Liver (tissue), 9 donors: ENCODE measurements around the gene PTN. TPM values are rescaled to one million over a fixed set of nuclear protein-coding genes. Genes with fewer than 3 reads are reported as not detected.

ENCODE experiments used
- DNase-seq: peaks from one replicate; pipeline ENCODE4 v3.0.0-alpha.2; 2017; ENCODE audit warnings: low spot score
- H3K27ac ChIP-seq, 2 donors: one replicate each; pipeline ENCODE4 v1.7.0; 2013; ENCODE audit warnings: inconsistent platforms in 2 of 2, low read length in 2 of 2, control low read depth in 1 of 2, low read depth in 1 of 2, mild to moderate bottlenecking in 1 of 2
- H3K27me3 ChIP-seq, 4 donors: one replicate each; pipeline versions ENCODE4 v1.6.1 to v1.7.0; 2013; ENCODE audit warnings: low read length in 3 of 4, inconsistent platforms in 1 of 4, mild to moderate bottlenecking in 1 of 4, moderate library complexity in 1 of 4; ENCODE audit not compliant: control insufficient read depth in 4 of 4, insufficient read depth in 4 of 4
- H3K36me3 ChIP-seq, 4 donors: one replicate each; pipeline versions ENCODE4 v1.6.1 to v1.7.0; 2013; ENCODE audit warnings: low read length in 3 of 4, mild to moderate bottlenecking in 3 of 4, low read depth in 1 of 4, moderate library complexity in 1 of 4; ENCODE audit not compliant: control insufficient read depth in 4 of 4, insufficient read depth in 3 of 4
- H3K4me1 ChIP-seq, 4 donors: one replicate each; pipeline versions ENCODE4 v1.6.1 to v1.7.0; 2013; ENCODE audit warnings: low read length in 3 of 4, mild to moderate bottlenecking in 3 of 4, moderate library complexity in 1 of 4; ENCODE audit not compliant: control insufficient read depth in 4 of 4, insufficient read depth in 4 of 4
- H3K4me3 ChIP-seq, 3 donors: one replicate each; pipeline versions ENCODE4 v1.6.1 to v1.7.0; 2013; ENCODE audit warnings: low read length in 3 of 3, control low read depth in 1 of 3, low read depth in 1 of 3, mild to moderate bottlenecking in 1 of 3
- H3K9ac ChIP-seq, 2 donors: one replicate each; pipeline ENCODE4 v1.7.0; 2013; ENCODE audit warnings: low read length in 2 of 2, mild to moderate bottlenecking in 2 of 2, moderate library complexity in 2 of 2, control low read depth in 1 of 2, low read depth in 1 of 2
- H3K9me3 ChIP-seq, 4 donors: one replicate each; pipeline versions ENCODE4 v1.6.1 to v1.7.0; 2013; ENCODE audit warnings: low read length in 3 of 4; ENCODE audit not compliant: control insufficient read depth in 4 of 4
- ATF3 ChIP-seq: IDR thresholded peaks from 2 replicates; pipeline ENCODE4 v1.6.1; 2016; ENCODE audit warnings: antibody characterized with exemption
- CTCF ChIP-seq: fragments of 150-350 bp; IDR thresholded peaks from 2 replicates; pipeline ENCODE4 v1.5.1; 2017; ENCODE audit warnings: improper control_type of control experiment, low read depth, low read length; ENCODE audit not compliant: missing input control
- EGR1 ChIP-seq, 2 donors: IDR thresholded peaks; 2 replicates each; pipeline ENCODE4 v1.6.1; 2016 to 2018; ENCODE audit warnings: antibody characterized with exemption in 2 of 2, low read depth in 2 of 2
- FOXA1 ChIP-seq: IDR thresholded peaks from 2 replicates; pipeline ENCODE4 v1.6.1; 2016; ENCODE audit warnings: antibody characterized with exemption
- FOXA2 ChIP-seq: IDR thresholded peaks from 2 replicates; pipeline ENCODE4 v1.6.1; 2016; ENCODE audit warnings: antibody characterized with exemption
- GABPA ChIP-seq, 2 donors: IDR thresholded peaks in 1 of 2; conservative IDR thresholded peaks in 1 of 2; 2 replicates each; pipeline ENCODE4 v1.6.1; 2016; ENCODE audit warnings: antibody characterized with exemption in 2 of 2, mild to moderate bottlenecking in 1 of 2, moderate library complexity in 1 of 2
- HNF4A ChIP-seq, 2 donors: conservative IDR thresholded peaks; 2 replicates each; pipeline ENCODE4 v1.6.1; 2016; ENCODE audit warnings: antibody characterized with exemption in 2 of 2, mild to moderate bottlenecking in 2 of 2
- HNF4G ChIP-seq: IDR thresholded peaks from 2 replicates; pipeline ENCODE4 v1.6.1; 2016; ENCODE audit warnings: antibody characterized with exemption
- JUND ChIP-seq, 2 donors: IDR thresholded peaks; 2 replicates each; pipeline ENCODE4 v1.6.1; 2016; ENCODE audit warnings: antibody characterized with exemption in 2 of 2
- MAX ChIP-seq: IDR thresholded peaks from 2 replicates; pipeline ENCODE4 v1.6.1; 2016; ENCODE audit warnings: antibody characterized with exemption
- NR2F2 ChIP-seq: IDR thresholded peaks from 2 replicates; pipeline ENCODE4 v1.6.1; 2016; ENCODE audit warnings: antibody characterized with exemption
- RAD21 ChIP-seq, 2 donors: IDR thresholded peaks; 2 replicates each; pipeline ENCODE4 v1.6.1; 2016; ENCODE audit warnings: antibody characterized with exemption in 2 of 2, mild to moderate bottlenecking in 2 of 2
- REST ChIP-seq: IDR thresholded peaks from 2 replicates; pipeline ENCODE4 v1.6.1; 2016; ENCODE audit warnings: antibody characterized with exemption, mild to moderate bottlenecking
- RXRA ChIP-seq, 2 donors: IDR thresholded peaks; 2 replicates each; pipeline ENCODE4 v1.6.1; 2017 to 2018; ENCODE audit warnings: antibody characterized with exemption in 2 of 2, mild to moderate bottlenecking in 1 of 2
- SP1 ChIP-seq: IDR thresholded peaks from 2 replicates; pipeline ENCODE4 v1.6.1; 2018; ENCODE audit warnings: antibody characterized with exemption, mild to moderate bottlenecking
- TAF1 ChIP-seq: conservative IDR thresholded peaks from 2 replicates; pipeline ENCODE4 v1.6.1; 2016; ENCODE audit warnings: antibody characterized with exemption, mild to moderate bottlenecking
- YY1 ChIP-seq: IDR thresholded peaks from 2 replicates; pipeline ENCODE4 v1.6.1; 2016; ENCODE audit warnings: antibody characterized with exemption, mild to moderate bottlenecking
- ZBTB33 ChIP-seq: IDR thresholded peaks from 2 replicates; pipeline ENCODE4 v1.6.1; 2016; ENCODE audit warnings: antibody characterized with exemption
- WGBS: extraction: QIAGEN DNeasy Blood & Tissue Kit; methylation state at CpG from one replicate; pipeline ENCODE4 v1.1.7; 2013; 5-methylcytosine and 5-hydroxymethylcytosine counted together
- polyA plus RNA-seq, 2 donors: library from polyadenylated mRNA; stranded (reverse) in 1 of 2; unstranded in 1 of 2; fragments of 200-250 nt in 1 of 2; fragments of >200 nt in 1 of 2; fragmentation: Nextera tagmentation in 1 of 2; extraction: Ambion mirVana in 1 of 2; gene quantifications; one replicate each; pipeline versions ENCODE4 v1.2.1 to v1.2.3, GENCODE V29; 2013 to 2015
- total RNA-seq, 2 donors: library from RNA; depleted of rRNA; stranded (reverse); fragments of >200 nt; gene quantifications; one replicate each; pipeline ENCODE4 v1.2.3, GENCODE V29; 2014
- donor health status: healthy.
- donor health status: healthy.
- donor health status: healthy.
- donor health status: healthy.
- donor health status: healthy.

PTN gene
- total and polyA plus RNA-seq, 4 donors: 0.50 to 4.8 (median 1.6) TPM

GRCh38 chr7:137245186-137245585, 98.3 kb downstream of the PTN start (continued):
- no peak for TF ChIP-seq ZBTB33

GRCh38 chr7:137243741-137244140, 99.8 kb downstream of the PTN start:
- Histone ChIP-seq H3K27me3 (no peaks in the 10 kb centered on the region), H3K36me3 (no peaks in the 10 kb centered on the region), H3K9ac (no peak overlapping the region), H3K4me1 (peaks cover 0 to 10% (median 6%) of the 10 kb centered on the region in 4 donors), H3K4me3 (no peak overlapping the region), H3K27ac (no peak overlapping the region), H3K9me3 (no peaks in the 10 kb centered on the region)
- DNase-seq: no peak
- 43% methylated on average over 8 of the region's 8 CpGs for WGBS
- TF ChIP-seq RXRA (IDR thresholded peaks at IDR 0.05) (peak; percentile 60 to 86), REST (peak; percentile 59), SP1 (peak; percentile 49), GABPA (IDR thresholded peaks at IDR 0.05 in 1 of 2, conservative IDR thresholded peaks at IDR 0.05 in 1 of 2) (no peak), ATF3 (no peak), HNF4G (no peak), FOXA2 (peak; percentile 76), HNF4A (conservative IDR thresholded peaks at IDR 0.05) (peak; percentile 72 to 89), RAD21 (IDR thresholded peaks at IDR 0.05) (peak in 1 of 2 donors; percentile 52), MAX (peak; percentile 70), NR2F2 (no peak), ZBTB33 (peak; percentile 66), EGR1 (IDR thresholded peaks at IDR 0.05; ENCODE audit: low read depth in 2 of 2) (peak in 1 of 2 donors; percentile 31), TAF1 (no peak), FOXA1 (peak; percentile 68), CTCF (no peak), YY1 (no peak), JUND (IDR thresholded peaks at IDR 0.05) (peak in 1 of 2 donors; percentile 53)
